Activated CD4-positive, alpha-beta T cell treated with anti-CD3 and anti-CD28 coated beads, Interleukin-2, amount 10 ng/mL, durations not matched to agents 24 days and 14 days (primary cell): ENCODE measurements around the gene RELT. TPM values are rescaled to one million over a fixed set of nuclear protein-coding genes. Genes with fewer than 3 reads are reported as not detected.
A peak's percentile ranks its signal among the peaks of the same experiment; 100 is the strongest.

ENCODE experiments used
- DNase-seq: peaks from one replicate; pipeline ENCODE4 v3.0.0; 2022
- H3K27ac Mint-ChIP-seq: one replicate; pipeline ENCODE4 v1.8.0; 2022; ENCODE audit warnings: mild to moderate bottlenecking, mixed read lengths
- H3K27me3 Mint-ChIP-seq: one replicate; pipeline ENCODE4 v1.8.0; 2022; ENCODE audit warnings: mixed read lengths
- H3K36me3 Mint-ChIP-seq: one replicate; pipeline ENCODE4 v1.8.0; 2022; ENCODE audit warnings: low read depth, mild to moderate bottlenecking, mixed read lengths
- H3K4me1 Mint-ChIP-seq: one replicate; pipeline ENCODE4 v1.8.0; 2021; ENCODE audit warnings: mixed read lengths
- H3K4me3 Mint-ChIP-seq: one replicate; pipeline ENCODE4 v1.8.0; 2022; ENCODE audit warnings: mild to moderate bottlenecking, moderate library complexity, mixed read lengths
- H3K9me3 Mint-ChIP-seq: one replicate; pipeline ENCODE4 v1.8.0; 2021; ENCODE audit warnings: mixed read lengths
- intact Hi-C: fragments of 100-400 bp; cut with micrococcal nuclease; formaldehyde crosslinking; loops from one replicate; pipeline ENCODE4 v1.15.1; 2023
- total RNA-seq: library from RNA; stranded (reverse); gene quantifications from 2 replicates; pipeline ENCODE4 v1.2.3, GENCODE V29; 2022

Gene RELT
- total RNA-seq, 1 donor from 2014 or later = 35.0 TPM

- Mint-ChIP-seq H3K27me3 (peaks cover 5% of the 10 kb centered on the region), H3K9me3 (no peaks in the 10 kb centered on the region), H3K27ac (no peak overlapping the region), H3K36me3 (no peaks in the 10 kb centered on the region), H3K4me1 (no peaks in the 10 kb centered on the region), H3K4me3 (no peak overlapping the region)
- no peak for DNase-seq
- intact Hi-C loops = no loop called here
Measured at GRCh38 chr11:73340164-73340563, 36.0 kb upstream of the RELT start.

- H3K27me3 Mint-ChIP-seq = peaks cover 7% of the 10 kb centered on the region
- H3K4me1 Mint-ChIP-seq = no peaks in the 10 kb centered on the region
- H3K36me3 Mint-ChIP-seq = no peaks in the 10 kb centered on the region
- no peak for DNase-seq
- intact Hi-C loops = no loop called here
- no peak overlapping the region for H3K27ac Mint-ChIP-seq
- no peaks in the 10 kb centered on the region for H3K9me3 Mint-ChIP-seq
- H3K4me3 Mint-ChIP-seq = no peak overlapping the region
Measured at GRCh38 chr11:73342633-73343032, 33.6 kb upstream of the RELT start.

GRCh38 chr11:73343076-73343873 is 32.9 kb upstream of the RELT start:
- intact Hi-C loops = no loop called here
- Mint-ChIP-seq H3K4me1 (no peaks in the 10 kb centered on the region), H3K9me3 (no peaks in the 10 kb centered on the region), H3K36me3 (no peaks in the 10 kb centered on the region), H3K27ac (no peak overlapping the region), H3K4me3 (no peak overlapping the region), H3K27me3 (peaks cover 9% of the 10 kb centered on the region)
- no peak for DNase-seq

GRCh38 chr11:73344191-73344607 is 32.0 kb upstream of the RELT start:
- H3K36me3 Mint-ChIP-seq = no peaks in the 10 kb centered on the region
- no peaks in the 10 kb centered on the region for H3K9me3 Mint-ChIP-seq
- no peak overlapping the region for H3K4me3 Mint-ChIP-seq
- no peaks in the 10 kb centered on the region for H3K4me1 Mint-ChIP-seq
- peaks cover 10% of the 10 kb centered on the region for H3K27me3 Mint-ChIP-seq
- DNase-seq = no peak
- intact Hi-C loops = no loop called here
- H3K27ac Mint-ChIP-seq = no peak overlapping the region

- peaks cover 12% of the 10 kb centered on the region for H3K27me3 Mint-ChIP-seq
- no peaks in the 10 kb centered on the region for H3K9me3 Mint-ChIP-seq
- no peak overlapping the region for H3K4me3 Mint-ChIP-seq
- H3K27ac Mint-ChIP-seq = no peak overlapping the region
- intact Hi-C loops = no loop called here
- no peaks in the 10 kb centered on the region for H3K36me3 Mint-ChIP-seq
- DNase-seq = no peak
- peaks cover 3% of the 10 kb centered on the region for H3K4me1 Mint-ChIP-seq
Measured at GRCh38 chr11:73345481-73346160, 30.6 kb upstream of the RELT start.

GRCh38 chr11:73346186-73346935 is 29.8 kb upstream of the RELT start:
- H3K27ac Mint-ChIP-seq = no peak overlapping the region
- intact Hi-C loops = no loop called here
- no peak for DNase-seq
- no peak overlapping the region for H3K4me3 Mint-ChIP-seq
- no peaks in the 10 kb centered on the region for H3K9me3 Mint-ChIP-seq
- peaks cover 3% of the 10 kb centered on the region for H3K4me1 Mint-ChIP-seq
- H3K36me3 Mint-ChIP-seq = no peaks in the 10 kb centered on the region
- H3K27me3 Mint-ChIP-seq = peaks cover 12% of the 10 kb centered on the region

- no peak overlapping the region for H3K4me3 Mint-ChIP-seq
- intact Hi-C loops = no loop called here
- H3K27ac Mint-ChIP-seq = no peak overlapping the region
- DNase-seq = no peak
- H3K36me3 Mint-ChIP-seq = no peaks in the 10 kb centered on the region
- H3K4me1 Mint-ChIP-seq = peaks cover 3% of the 10 kb centered on the region
- peaks cover 12% of the 10 kb centered on the region for H3K27me3 Mint-ChIP-seq
- H3K9me3 Mint-ChIP-seq = no peaks in the 10 kb centered on the region
Measured at GRCh38 chr11:73347067-73347466, 29.1 kb upstream of the RELT start.

GRCh38 chr11:73348838-73349237 is 27.4 kb upstream of the RELT start:
- intact Hi-C loops = no loop called here
- H3K4me3 Mint-ChIP-seq = no peak overlapping the region
- DNase-seq = no peak
- H3K27me3 Mint-ChIP-seq = peaks cover 12% of the 10 kb centered on the region
- H3K9me3 Mint-ChIP-seq = no peaks in the 10 kb centered on the region
- H3K36me3 Mint-ChIP-seq = no peaks in the 10 kb centered on the region
- no peak overlapping the region for H3K27ac Mint-ChIP-seq
- peaks cover 9% of the 10 kb centered on the region for H3K4me1 Mint-ChIP-seq

GRCh38 chr11:73349633-73350032 is 26.6 kb upstream of the RELT start:
- no peak for DNase-seq
- Mint-ChIP-seq H3K4me3 (no peak overlapping the region), H3K36me3 (no peaks in the 10 kb centered on the region), H3K27ac (no peak overlapping the region), H3K4me1 (peaks cover 9% of the 10 kb centered on the region), H3K9me3 (no peaks in the 10 kb centered on the region), H3K27me3 (peaks cover 12% of the 10 kb centered on the region)
- intact Hi-C loops = no loop called here

- Mint-ChIP-seq H3K9me3 (no peaks in the 10 kb centered on the region), H3K36me3 (no peaks in the 10 kb centered on the region), H3K4me1 (peaks cover 9% of the 10 kb centered on the region), H3K27ac (peak overlapping the region; percentile 27), H3K27me3 (peaks cover 12% of the 10 kb centered on the region), H3K4me3 (no peak overlapping the region)
- intact Hi-C loops = loop anchor here (1.0 kb wide), 3 partner anchors 25 to 309 kb away; partner anchors contain the start of gene RELT
- DNase-seq = peak; percentile 89
Measured at GRCh38 chr11:73350908-73351636, 25.1 kb upstream of the RELT start.

GRCh38 chr11:73353422-73353821 is 22.8 kb upstream of the RELT start:
- H3K36me3 Mint-ChIP-seq = no peaks in the 10 kb centered on the region
- intact Hi-C loops = no loop called here
- H3K27me3 Mint-ChIP-seq = peaks cover 2% of the 10 kb centered on the region
- peaks cover 9% of the 10 kb centered on the region for H3K4me1 Mint-ChIP-seq
- no peak overlapping the region for H3K4me3 Mint-ChIP-seq
- no peak overlapping the region for H3K27ac Mint-ChIP-seq
- no peaks in the 10 kb centered on the region for H3K9me3 Mint-ChIP-seq
- DNase-seq = no peak

- Mint-ChIP-seq H3K27me3 (no peaks in the 10 kb centered on the region), H3K27ac (no peak overlapping the region), H3K4me1 (peaks cover 8% of the 10 kb centered on the region), H3K9me3 (no peaks in the 10 kb centered on the region), H3K4me3 (no peak overlapping the region), H3K36me3 (no peaks in the 10 kb centered on the region)
- intact Hi-C loops = no loop called here
- no peak for DNase-seq
Measured at GRCh38 chr11:73355109-73355508, 21.1 kb upstream of the RELT start.

GRCh38 chr11:73356979-73357860 is 19.0 kb upstream of the RELT start:
- intact Hi-C loops = no loop called here
- no peak for DNase-seq

More at GRCh38 chr11:73356979-73357860, 19.0 kb upstream of the RELT start:
- no peaks in the 10 kb centered on the region for H3K36me3 Mint-ChIP-seq
- H3K27ac Mint-ChIP-seq = no peak overlapping the region
- H3K27me3 Mint-ChIP-seq = no peaks in the 10 kb centered on the region
- H3K4me3 Mint-ChIP-seq = no peak overlapping the region
- H3K4me1 Mint-ChIP-seq = peaks cover 5% of the 10 kb centered on the region
- no peaks in the 10 kb centered on the region for H3K9me3 Mint-ChIP-seq
